Activated CD4-positive, alpha-beta T cell treated with anti-CD3 and anti-CD28 coated beads, Interleukin-2, amount 50 U/mL, for 24 hours (primary cell): ENCODE measurements around the gene PDX1.

Experiments
- DNase-seq, 2 donors: peaks; one replicate each; pipeline ENCODE4 v3.0.0-alpha.2; 2020; ENCODE audit warnings: low read depth in 1 of 2, low spot score in 1 of 2

Gene PDX1

DNA sequence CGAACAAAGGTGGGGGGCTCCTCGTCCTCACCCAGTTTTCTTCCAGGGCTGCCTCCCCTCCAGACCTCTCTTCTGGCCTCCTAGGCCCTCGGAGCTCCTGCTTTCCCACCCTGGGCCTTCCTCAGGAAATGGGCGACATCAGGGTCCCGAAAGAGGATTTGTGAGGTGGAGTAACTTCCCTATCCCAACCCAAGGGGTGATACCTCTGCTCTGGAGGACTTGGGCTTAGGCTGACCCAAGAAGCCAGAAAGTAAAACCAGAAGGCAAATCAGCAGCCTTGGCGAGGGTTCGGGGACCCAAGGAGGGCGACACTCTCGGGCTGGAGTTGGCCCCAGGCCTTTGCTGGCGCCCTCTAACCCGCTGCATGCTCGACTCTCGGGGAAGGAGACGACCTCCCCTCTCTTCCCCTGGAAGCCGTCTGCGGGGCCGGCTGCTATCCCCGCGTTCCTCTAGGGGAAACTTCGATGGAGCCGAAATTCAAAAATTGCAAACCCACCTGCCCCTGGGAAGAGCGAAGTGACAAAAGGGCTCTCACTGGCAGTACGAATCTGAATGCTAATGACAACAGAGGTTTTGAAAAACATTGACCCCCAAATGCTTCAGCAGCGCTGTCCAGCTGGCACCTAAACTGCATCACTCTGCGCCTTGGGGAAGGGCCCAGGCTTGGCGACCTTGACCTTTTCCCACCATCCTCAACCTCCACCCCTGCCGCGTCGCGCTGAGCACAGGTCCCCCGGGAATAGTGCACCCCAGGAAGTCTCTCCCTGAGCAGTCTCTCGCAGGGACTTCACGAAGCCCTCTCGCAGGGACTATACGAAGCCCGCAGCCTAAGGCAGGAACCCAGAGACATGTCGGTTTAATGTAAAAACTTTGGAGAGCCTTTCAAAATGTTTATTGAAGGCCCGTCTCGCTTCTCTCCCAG, 2.4 kb downstream of the PDX1 start:
- DNase-seq = no peak

DNA sequence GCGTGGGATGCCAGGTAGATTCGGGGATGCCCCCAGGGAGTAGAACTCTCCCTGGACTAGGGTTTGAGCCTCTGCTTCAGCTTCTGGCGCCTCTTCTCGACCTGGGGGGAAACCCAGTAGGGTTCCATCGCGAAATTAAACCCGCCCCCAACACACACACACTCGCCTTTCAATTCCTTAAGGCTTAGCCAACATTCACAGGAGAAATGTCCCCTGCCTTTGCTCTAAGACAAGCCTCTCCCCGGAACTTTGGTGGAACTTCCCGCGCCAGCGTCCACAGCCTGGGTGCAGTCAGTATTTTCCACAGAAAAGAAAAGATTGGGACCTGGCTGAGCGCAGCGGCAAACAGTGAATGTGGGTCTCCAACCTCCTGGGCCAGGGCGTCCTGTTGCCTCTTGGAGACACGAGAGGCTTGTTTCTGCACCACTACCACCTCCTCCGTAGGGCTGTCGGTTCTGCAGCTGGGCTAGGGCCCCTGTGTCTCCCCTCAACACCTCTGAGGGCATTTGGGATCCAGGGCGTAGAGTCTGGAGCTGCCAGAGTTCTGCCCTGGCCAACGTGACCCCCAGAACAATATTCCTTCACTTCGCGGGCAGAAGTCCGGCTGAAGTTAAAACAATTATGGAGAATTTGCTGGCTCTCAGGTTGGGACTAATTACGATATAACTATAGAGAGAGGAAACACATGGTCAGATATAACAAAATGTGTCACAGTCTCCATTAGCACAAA, 3.2 kb downstream of the PDX1 start:
- DNase-seq = no peak

DNA sequence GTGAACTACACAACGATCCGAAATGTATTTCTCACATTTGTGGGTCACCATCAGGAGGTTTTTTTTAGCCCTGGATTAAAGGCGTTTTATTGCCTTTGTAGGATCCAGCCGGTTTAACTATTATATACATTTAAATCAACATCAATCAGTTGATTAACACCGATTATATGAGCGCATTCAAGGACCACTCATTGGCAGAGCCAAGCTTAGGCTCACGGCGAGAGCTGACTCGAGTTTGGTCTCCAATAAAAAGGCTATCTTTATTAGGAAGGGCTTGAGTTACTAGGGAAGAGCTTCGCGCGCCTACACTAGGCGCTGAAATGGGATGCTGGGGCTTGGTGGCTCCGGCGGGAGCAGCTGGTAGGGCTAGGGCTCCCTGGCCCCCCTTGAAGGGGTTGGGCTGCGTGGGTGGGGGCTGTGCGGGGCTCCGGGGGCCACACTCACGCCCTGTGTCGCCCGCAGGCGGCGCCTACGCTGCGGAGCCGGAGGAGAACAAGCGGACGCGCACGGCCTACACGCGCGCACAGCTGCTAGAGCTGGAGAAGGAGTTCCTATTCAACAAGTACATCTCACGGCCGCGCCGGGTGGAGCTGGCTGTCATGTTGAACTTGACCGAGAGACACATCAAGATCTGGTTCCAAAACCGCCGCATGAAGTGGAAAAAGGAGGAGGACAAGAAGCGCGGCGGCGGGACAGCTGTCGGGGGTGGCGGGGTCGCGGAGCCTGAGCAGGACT, 4.2 kb downstream of the PDX1 start:
- DNase-seq = no peak

DNA sequence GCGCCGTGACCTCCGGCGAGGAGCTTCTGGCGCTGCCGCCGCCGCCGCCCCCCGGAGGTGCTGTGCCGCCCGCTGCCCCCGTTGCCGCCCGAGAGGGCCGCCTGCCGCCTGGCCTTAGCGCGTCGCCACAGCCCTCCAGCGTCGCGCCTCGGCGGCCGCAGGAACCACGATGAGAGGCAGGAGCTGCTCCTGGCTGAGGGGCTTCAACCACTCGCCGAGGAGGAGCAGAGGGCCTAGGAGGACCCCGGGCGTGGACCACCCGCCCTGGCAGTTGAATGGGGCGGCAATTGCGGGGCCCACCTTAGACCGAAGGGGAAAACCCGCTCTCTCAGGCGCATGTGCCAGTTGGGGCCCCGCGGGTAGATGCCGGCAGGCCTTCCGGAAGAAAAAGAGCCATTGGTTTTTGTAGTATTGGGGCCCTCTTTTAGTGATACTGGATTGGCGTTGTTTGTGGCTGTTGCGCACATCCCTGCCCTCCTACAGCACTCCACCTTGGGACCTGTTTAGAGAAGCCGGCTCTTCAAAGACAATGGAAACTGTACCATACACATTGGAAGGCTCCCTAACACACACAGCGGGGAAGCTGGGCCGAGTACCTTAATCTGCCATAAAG, 4.8 kb downstream of the PDX1 start:
- DNase-seq = no peak

DNA sequence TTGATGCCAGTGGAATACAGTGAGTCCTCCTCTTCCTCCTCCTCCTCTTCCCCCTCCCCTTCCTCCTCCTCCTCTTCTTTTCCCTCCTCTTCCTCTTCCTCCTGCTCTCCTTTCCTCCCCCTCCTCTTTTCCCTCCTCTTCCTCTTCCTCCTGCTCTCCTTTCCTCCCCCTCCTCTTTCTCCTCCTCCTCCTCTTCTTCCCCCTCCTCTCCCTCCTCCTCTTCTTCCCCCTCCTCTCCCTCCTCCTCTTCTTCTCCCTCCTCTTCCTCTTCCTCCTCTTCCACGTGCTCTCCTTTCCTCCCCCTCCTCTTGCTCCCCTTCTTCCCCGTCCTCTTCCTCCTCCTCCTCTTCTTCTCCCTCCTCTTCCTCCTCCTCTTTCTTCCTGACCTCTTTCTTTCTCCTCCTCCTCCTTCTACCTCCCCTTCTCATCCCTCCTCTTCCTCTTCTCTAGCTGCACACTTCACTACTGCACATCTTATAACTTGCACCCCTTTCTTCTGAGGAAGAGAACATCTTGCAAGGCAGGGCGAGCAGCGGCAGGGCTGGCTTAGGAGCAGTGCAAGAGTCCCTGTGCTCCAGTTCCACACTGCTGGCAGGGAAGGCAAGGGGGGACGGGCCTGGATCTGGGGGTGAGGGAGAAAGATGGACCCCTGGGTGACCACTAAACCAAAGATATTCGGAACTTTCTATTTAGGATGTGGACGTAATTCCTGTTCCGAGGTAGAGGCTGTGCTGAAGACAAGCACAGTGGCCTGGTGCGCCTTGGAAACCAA, 5.6 kb downstream of the PDX1 start:
- DNase-seq = no peak

DNA sequence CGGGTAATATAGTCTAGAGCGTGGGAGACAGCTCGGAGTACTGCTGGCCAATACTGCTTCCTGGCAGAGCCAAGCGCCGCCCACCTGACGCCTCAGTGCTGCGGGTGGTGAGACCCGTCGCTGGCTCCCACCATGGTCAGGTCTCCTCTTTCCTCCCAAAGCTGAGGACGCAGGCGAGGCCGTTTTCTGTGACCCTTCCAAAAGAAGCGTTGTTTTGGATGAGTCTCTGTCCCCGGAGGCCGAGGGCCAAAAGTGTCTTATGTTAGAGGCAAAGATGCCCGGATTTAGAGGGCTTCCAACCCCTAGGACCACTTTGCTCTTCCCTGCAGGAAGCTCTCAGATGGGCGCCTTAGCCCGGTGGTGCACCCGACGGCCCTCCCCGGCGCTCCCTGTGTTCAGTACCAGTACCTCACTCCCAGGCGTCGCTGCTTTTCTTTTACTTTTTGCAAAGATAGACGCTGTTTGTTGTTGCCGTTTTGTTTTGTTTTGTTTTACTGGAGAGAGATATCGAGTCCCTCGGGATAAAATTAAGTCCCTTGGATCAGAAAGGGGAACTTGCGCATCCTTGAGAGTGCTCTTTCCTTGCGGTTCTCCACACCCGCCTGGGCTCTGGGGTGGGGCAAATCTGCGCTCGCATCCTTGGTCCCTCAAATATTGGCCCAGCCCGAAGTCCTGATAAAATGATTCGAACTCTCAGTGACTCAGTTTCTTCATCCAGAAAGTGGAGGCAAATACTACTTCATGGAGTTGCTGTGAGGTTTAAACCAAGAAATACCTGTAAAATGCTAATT, 7.0 kb downstream of the PDX1 start:
- no peak for DNase-seq

DNA sequence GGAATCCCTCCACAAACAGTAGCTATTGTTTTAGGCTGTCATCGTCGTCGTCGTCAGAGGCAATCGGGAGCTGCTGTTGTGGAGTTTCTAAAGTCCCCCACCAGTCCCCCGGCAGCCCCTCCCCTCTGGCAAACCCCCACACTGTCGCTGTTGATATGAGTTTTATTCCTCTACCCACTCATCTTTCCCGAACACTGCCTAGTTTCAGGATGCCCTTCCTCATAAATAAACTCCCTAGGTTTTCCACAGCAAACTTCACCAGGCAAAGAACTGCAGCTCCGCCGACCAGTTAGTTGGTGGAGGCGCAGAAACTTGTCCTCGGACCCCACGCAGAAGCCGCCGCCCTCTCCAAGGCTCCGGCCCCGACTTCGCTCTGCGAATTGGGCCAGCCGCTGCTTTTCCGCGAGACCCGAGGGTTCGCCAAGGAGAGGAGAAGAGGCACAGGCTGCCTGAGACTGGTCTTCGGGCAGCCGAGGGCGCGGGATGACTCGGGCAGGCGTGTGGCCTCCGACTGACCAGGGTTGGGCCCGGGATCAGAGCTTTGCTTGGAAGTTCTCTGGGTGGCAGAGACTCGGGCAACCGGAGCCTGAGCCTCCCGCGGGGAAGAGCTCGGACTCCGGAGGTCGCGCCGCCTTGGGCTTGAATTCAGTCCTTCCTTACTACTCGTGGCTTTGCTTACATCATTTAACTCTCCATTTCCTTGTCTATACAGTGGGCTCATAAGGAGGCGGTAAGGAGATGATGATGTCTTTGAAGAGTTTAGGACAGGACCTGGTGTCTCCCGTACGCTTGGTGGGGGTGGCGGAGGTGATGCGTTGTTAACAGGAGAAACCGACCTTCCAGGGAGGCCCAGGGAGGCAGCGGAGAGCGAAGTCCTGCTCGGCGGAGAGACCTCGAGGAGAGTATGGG, 7.9 kb downstream of the PDX1 start:
- no peak for DNase-seq

DNA sequence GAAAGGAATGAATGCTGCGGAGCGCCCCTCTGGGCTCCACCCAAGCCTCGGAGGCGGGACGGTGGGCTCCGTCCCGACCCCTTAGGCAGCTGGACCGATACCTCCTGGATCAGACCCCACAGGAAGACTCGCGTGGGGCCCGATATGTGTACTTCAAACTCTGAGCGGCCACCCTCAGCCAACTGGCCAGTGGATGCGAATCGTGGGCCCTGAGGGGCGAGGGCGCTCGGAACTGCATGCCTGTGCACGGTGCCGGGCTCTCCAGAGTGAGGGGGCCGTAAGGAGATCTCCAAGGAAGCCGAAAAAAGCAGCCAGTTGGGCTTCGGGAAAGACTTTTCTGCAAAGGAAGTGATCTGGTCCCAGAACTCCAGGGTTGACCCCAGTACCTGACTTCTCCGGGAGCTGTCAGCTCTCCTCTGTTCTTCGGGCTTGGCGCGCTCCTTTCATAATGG, 8.6 kb downstream of the PDX1 start:
- no peak for DNase-seq

DNA sequence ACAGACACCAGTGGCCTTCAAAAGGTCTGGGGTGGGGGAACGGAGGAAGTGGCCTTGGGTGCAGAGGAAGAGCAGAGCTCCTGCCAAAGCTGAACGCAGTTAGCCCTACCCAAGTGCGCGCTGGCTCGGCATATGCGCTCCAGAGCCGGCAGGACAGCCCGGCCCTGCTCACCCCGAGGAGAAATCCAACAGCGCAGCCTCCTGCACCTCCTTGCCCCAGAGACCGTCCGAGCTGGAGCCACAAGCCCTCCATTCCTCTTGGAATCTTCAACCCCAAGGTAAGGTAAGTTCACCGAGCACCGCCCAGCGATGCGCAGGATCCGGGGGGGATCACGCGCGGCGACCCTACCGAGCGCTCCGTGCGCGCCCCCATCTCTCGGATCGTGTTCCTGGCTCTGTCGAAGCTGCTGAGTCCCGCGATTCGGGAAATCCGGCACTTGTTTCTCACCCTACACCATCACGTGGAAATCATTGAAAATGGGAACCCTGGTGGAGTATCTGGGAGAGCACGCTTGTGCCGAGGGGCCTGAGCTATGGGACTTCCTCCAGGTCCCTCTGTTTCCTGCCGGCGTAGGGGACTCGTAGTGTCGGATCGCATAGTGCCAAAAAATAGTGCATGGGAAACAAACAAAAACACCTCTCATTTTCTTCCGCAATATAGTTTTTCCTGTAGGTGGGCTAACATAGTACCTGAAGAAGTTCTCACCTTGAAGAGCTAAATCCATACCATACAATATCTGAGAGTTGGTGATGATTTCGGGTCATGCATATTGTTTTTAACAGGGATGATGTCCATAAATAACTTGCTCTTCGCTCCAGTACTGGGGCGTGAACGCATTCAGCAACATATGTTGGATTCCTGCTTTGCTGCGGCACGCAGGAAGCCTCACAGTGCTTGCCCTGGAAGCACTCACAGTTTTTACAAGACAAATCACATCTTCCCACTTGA, 9.3 kb downstream of the PDX1 start:
- DNase-seq = no peak

DNA sequence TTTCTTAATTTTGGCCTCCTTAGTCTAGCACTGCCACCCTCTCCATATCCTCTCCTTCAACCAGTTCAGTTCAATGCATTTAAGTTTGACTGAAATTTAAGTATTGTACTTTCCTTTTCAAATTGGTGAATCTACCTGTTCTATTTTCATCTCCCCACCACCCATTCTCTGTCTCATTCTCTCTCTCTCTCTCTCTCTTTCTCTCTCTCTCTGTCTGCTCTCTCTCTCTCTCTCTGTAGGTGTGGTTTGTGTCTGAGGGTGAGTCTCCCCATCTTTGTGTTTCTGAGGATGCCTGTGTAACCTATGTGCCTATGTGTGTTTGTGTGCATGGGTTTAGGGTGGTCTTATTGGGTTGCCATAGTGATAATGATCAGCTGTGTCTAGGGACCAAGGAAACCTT, 10.1 kb downstream of the PDX1 start:
- DNase-seq = no peak

DNA sequence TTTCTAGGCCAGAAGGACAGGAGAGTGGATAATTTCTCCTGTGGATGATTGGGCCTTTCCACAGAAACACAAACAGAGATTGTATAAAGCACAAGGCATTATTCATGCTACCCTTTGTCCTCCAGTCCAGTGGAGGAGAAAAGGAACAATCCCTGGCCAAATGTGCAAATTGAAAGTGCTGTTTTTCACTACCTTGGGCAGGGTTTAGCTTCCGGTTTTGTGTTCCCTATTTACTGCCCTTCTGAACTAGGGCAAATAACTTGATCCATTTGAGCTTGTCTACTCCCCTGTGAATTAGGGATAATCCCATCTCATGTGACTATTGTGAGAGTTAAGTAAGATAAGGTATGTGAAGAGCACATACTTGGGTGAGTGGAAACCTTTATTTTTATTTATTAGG, 13.3 kb downstream of the PDX1 start:
- DNase-seq = no peak

DNA sequence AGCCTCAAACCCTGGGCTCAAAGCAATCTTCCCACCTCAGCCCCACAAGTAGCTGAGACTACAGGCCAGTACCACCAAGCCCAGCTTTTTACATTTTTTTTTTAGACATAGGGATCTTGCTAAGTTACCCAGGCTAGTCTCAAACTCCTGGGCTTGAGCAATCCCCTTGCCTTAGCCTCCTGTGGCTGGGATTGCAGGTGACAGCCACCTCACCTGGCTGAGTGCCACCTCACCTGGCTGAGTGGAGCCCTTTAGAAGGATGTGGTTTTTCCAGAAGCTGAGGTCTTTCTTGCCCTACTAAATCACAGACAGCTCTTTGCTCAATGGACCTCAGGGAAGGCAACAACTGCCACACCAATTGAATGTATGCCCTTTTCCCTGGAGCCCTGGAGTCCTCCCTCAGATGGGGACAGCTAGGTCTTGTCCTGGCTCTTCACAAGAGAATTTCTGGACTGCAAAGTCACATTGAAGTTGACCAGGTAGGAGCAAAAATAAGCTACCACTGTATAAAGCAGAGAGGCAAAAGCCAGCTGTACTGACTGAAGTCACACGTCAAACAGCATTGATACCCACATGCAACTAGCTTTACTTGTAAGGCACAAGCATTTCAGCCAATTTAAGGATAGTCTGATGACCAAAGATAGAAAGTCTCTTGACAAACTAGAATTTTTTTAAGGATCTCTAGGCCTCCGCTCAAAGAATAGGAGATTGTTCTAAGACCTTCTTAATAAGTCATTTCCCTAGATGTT, 14.0 kb downstream of the PDX1 start:
- DNase-seq = no peak

DNA sequence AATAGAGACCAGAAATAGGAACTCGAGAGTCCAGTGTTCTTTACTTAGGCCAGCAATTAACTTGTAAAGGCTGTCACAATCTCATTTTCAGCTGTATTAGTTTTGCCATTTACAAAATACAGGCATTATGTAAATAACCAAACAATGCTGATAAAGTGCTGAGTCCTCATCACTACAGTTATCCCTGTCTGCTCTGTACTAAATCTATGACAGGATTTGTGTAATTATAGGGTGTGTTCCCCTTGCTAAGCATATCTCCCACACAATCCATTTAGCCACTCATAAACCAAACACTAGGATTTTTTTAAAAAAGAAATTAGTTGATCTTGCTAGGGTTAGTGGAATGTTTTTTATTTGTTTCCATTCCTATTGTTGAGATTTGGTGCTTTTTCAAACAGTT, 23.2 kb downstream of the PDX1 start:
- DNase-seq = no peak

DNA sequence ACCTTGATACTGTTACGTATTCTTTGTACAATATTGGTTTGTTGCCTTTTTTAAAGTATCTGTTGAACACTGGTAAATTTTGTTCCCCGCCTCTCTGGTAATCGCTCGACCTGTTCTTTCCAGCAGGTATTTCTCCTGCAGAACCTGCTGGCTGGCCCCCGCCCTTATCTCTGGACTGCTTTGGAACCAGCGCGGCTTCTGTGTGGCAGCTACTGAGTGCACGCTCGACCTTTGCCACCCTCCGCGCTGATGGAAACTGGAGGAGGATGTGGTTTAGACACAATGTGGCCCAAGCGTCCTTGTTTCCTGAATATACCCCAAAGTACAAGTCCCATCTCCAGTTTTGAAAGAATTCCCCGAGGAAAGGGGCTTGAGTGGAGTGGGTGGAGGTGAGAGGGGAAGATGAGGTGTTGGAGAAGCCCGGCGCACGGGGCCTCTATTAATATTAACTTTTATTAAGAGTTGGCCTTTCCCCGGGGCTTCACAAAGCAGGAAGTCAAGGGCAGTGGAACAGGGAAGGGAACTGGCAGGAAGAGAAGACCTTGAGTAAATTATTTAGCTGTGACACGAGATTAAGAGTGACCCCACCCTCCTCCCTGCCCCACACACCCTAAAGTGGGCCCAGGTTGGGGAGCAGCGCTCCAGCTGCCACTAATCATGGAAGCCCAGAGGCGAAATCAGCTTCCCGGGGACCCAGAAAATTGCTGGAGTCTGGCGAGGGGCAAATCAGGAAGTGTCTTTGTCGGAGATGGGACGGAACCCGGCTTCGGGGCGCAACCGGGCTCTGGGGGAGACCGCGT, 33.3 kb downstream of the PDX1 start:
- no peak for DNase-seq

DNA sequence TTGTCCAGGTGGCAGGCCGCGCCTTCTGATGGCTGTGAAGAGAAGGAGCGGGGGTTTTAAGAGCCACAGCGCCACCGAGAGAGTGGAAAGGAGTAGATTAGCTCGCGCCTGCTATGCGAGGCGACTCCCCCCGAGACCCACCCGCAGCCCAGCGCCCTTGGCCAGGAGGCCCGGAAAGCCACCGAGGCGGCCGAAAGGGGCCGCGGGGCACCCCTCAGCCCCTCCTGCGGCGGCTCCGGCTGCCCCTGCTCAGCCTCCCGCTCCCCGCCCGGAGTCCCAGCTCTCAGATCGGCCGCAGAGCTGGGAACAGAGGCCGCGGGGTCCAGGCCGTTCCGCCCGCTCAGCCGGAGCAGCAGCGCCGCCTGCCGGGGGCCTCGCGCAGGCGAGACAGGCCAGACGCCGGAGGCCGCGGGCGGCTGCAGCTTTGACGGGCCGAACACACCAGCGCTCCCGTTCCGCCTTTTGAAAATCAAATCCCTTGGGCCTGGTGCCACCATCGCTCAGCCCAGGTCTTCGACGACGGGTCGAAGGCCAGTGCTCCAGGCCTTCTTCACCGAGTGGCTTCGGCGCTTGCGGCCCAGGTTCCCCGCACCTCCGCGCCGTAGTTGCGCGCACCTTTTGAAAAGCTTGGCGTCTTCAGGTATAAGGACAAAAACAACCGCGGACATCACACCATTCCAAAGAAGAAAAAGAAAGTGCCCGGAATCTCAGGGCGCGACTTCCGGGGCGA, 34.0 kb downstream of the PDX1 start:
- DNase-seq = peak; percentile 38 to 45
